Measurements from ENCODE around the gene APRT. TPM values are rescaled to one million over a fixed set of nuclear protein-coding genes. Genes with fewer than 3 reads are reported as not detected.

Gene APRT
- total and polyA plus RNA-seq, 8 donors: 38.8 to 88.2 (median 68.4) TPM

- Histone ChIP-seq H3K27me3 (no peaks in the 10 kb centered on the region), H3K4me3 (no peak overlapping the region), H3K9me3 (no peaks in the 10 kb centered on the region), H3K4me1 (peaks cover 0 to 12% (median 11%) of the 10 kb centered on the region in 3 donors), H3K36me3 (no peaks in the 10 kb centered on the region), H3K27ac (no peak overlapping the region)
- ATAC-seq (no peak), FAIRE-seq (no peak), DNase-seq (peak in 1 of 6 donors; percentile 83)
- no peak for TF ChIP-seq CTCF (IDR thresholded peaks at IDR 0.05)
- intact Hi-C loops (cut with DNase I): loop anchor here in 1 of 3 donors (10.0 kb wide), 1 partner anchor 361 kb away; the partner anchor contains the start of gene CDH15
- 43 to 61% methylated on average over 24 to 26 of the region's 26 CpGs for WGBS, 2 donors
These were observed 1.8 kb upstream of the APRT start for GRCh38 chr16:88813269-88814143.

- FAIRE-seq (no peak), DNase-seq (peak in 3 of 6 donors; percentile 51 to 63 (median 61)), ATAC-seq (no peak)
- WGBS, 2 donors: 49 to 53% methylated on average over 37 of the region's 37 CpGs
- Histone ChIP-seq H3K27ac (peak overlapping the region; percentile 85 to 95 (median 88)), H3K9me3 (no peaks in the 10 kb centered on the region), H3K4me1 (peaks cover 0 to 12% (median 11%) of the 10 kb centered on the region in 3 donors), H3K27me3 (no peaks in the 10 kb centered on the region), H3K4me3 (peak overlapping the region; percentile 49 to 100 (median 78)), H3K36me3 (no peaks in the 10 kb centered on the region)
- intact Hi-C loops (cut with DNase I): loop anchor here in 1 of 3 donors (10.0 kb wide), 1 partner anchor 362 kb away; the partner anchor contains the start of gene CDH15
- no peak for TF ChIP-seq CTCF (IDR thresholded peaks at IDR 0.05)
These were observed 963 bp upstream of the APRT start for GRCh38 chr16:88812513-88813268.

GRCh38 chr16:88810912-88811768 lies 588 bp downstream of the APRT start:
- Histone ChIP-seq H3K4me1 (peaks cover 0 to 12% (median 11%) of the 10 kb centered on the region in 3 donors), H3K4me3 (peak overlapping the region; percentile 73 to 100 (median 86)), H3K27me3 (no peaks in the 10 kb centered on the region), H3K27ac (peak overlapping the region; percentile 85 to 95 (median 88)), H3K36me3 (no peaks in the 10 kb centered on the region), H3K9me3 (no peaks in the 10 kb centered on the region)
- DNase-seq (peak; percentile 78 to 94 (median 86)), FAIRE-seq (no peak), ATAC-seq (peak; percentile 80 to 86 (median 83))
- WGBS, 2 donors: 2 to 3% methylated on average over 52 to 65 of the region's 65 CpGs
- no peak for TF ChIP-seq CTCF (IDR thresholded peaks at IDR 0.05)
- intact Hi-C loops (cut with DNase I): loop anchor here in 1 of 3 donors (10.0 kb wide), 1 partner anchor 364 kb away; the partner anchor contains the start of gene CDH15

- H3K27ac ChIP-seq: no peak overlapping the region
- H3K4me1 ChIP-seq: peaks cover 0 to 12% (median 11%) of the 10 kb centered on the region in 3 donors
- H3K9me3 ChIP-seq: no peaks in the 10 kb centered on the region
- no peaks in the 10 kb centered on the region for H3K36me3 ChIP-seq
- DNase-seq (peak in 4 of 6 donors; percentile 37 to 81 (median 47)), ATAC-seq (no peak), FAIRE-seq (no peak)
- no peaks in the 10 kb centered on the region for H3K27me3 ChIP-seq
- peak overlapping the region in 3 of 4 donors; percentile 73 to 100 (median 82) for H3K4me3 ChIP-seq
- no peak for TF ChIP-seq CTCF (IDR thresholded peaks at IDR 0.05)
- 37 to 38% methylated on average over 12 of the region's 12 CpGs for WGBS, 2 donors
- intact Hi-C loops (cut with DNase I): loop anchor here in 1 of 3 donors (10.0 kb wide), 1 partner anchor 364 kb away; the partner anchor contains the start of gene CDH15
These were observed 1.4 kb downstream of the APRT start for GRCh38 chr16:88810166-88810911.
